A172 (cell line): Measurements from ENCODE around the gene ZNF583. TPM values are rescaled to one million over a fixed set of nuclear protein-coding genes. Genes with fewer than 3 reads are reported as not detected.

Experiments used
- DNase-seq: peaks from one replicate; pipeline ENCODE4 v3.0.0-alpha.2; 2015; ENCODE audit warnings: low spot score
- total RNA-seq: library from RNA; depleted of rRNA; stranded (reverse); fragments of >200 nt; shearing (Covaris generic); gene quantifications from 2 replicates; pipeline ENCODE4 v1.2.3, GENCODE V29; 2014; rRNA removed

The ZNF583 gene
- total RNA-seq, 1 experiment from 2014 or later, result 14.0 TPM

- DNase-seq, result no peak
These were observed 70.2 kb downstream of the ZNF583 start for GRCh38 chr19:56474308-56474707.

DNA sequence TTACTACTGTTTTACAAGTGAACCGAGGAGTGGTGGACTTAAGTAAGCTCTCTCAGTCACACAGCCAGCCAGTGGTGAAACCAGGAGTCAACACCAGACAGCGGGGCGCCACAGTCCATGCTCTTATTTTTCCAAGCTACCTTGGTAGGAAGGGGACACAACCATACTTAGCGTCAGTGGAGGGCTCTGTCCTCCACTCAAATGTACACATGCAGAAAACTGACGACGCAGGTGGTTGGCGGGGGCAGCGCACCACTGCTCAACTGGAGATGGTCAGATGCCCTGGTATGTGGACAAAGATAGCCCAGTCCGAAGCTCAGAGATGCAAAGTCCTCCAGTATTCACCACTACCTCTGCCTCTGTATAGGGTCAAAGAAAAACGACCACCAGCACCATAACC is 72.0 kb downstream of the ZNF583 start:
- no peak for DNase-seq

Other genes starting within 250 kb of the ZNF583 start
- not detected in 2 replicates for gene GALP, start 228.3 kb upstream of the ZNF583 start, total RNA-seq
- not detected in 2 replicates for gene ZSCAN5B, start 206.5 kb upstream of the ZNF583 start, total RNA-seq
- gene ZSCAN5C, start 202.1 kb upstream of the ZNF583 start, total RNA-seq, result not detected in 2 replicates
- gene EDDM13, start 131.6 kb upstream of the ZNF583 start, total RNA-seq, result not detected in 2 replicates
- 4.2 and 6.6 TPM in 2 replicates for gene ZSCAN5A, start 89.5 kb upstream of the ZNF583 start, total RNA-seq
- gene ZNF582, start 10.8 kb upstream of the ZNF583 start, total RNA-seq, result 0.31 and 1.5 TPM in 2 replicates
- 4.4 and 5.5 TPM in 2 replicates for gene ZNF667, start 73.0 kb downstream of the ZNF583 start, total RNA-seq
- gene ZNF471, start 103.5 kb downstream of the ZNF583 start, total RNA-seq, result 2.8 TPM in 2 replicates
- 9.9 and 13.5 TPM in 2 replicates for gene ZFP28, start 134.6 kb downstream of the ZNF583 start, total RNA-seq
- gene ZNF470, start 163.1 kb downstream of the ZNF583 start, total RNA-seq, result 0.67 and 0.98 TPM in 2 replicates
- gene ZNF71, start 191.0 kb downstream of the ZNF583 start, total RNA-seq, result 16.2 and 22.4 TPM in 2 replicates
- gene SMIM17, start 238.8 kb downstream of the ZNF583 start, total RNA-seq, result 1.4 and 2.0 TPM in 2 replicates